SK-N-SH (cell line): ENCODE results near the gene SLC5A2. TPM values are rescaled to one million over a fixed set of nuclear protein-coding genes. Genes with fewer than 3 reads are reported as not detected.

Experiments
- CTCF ChIA-PET: fragments of 300-600, 350-600 bp; formaldehyde crosslinking; extraction: SDS; loops from one replicate; lab custom pipeline; 2021; lab: Yijun Ruan, JAX
- POLR2A ChIA-PET: fragments of 350-600 bp; sonication (Branson Sonifier 250); formaldehyde crosslinking; extraction: SDS; loops from one replicate; lab custom pipeline; 2020; ENCODE audit warnings: antibody characterized with exemption, inconsistent platforms; lab: Yijun Ruan, JAX
- DNase-seq: peaks from one replicate; pipeline ENCODE4 v3.0.0; 2012
- H2AFZ ChIP-seq: fragments of 200-600 bp; sonication (generic); 2 replicates; pipeline ENCODE4 v1.8.1; 2016; ENCODE audit warnings: antibody characterized with exemption, mild to moderate bottlenecking, low read depth
- H3F3A ChIP-seq: fragments of 200-600 bp; sonication (generic); replicated peaks from 2 replicates; pipeline ENCODE3; 2016; ENCODE audit warnings: antibody characterized with exemption, mild to moderate bottlenecking; ENCODE audit not compliant: insufficient read depth
- H3K27ac ChIP-seq, 2 experiments: fragments of 200-500 bp in 1 of 2; fragments of 200-600 bp in 1 of 2; sonication (Bioruptor generic) in 1 of 2; sonication (generic), shearing (Covaris generic) in 1 of 2; 2 replicates each; pipeline versions ENCODE4 v1.5.1 to v1.6.1; 2014 to 2016; ENCODE audit warnings: low read depth in 2 of 2, inconsistent platforms in 1 of 2, low read length in 1 of 2, mild to moderate bottlenecking in 1 of 2, mixed read lengths in 1 of 2
- H3K27me3 ChIP-seq: fragments of 200-600 bp; sonication (generic), shearing (Covaris generic); 2 replicates; pipeline ENCODE4 v1.6.1; 2016; ENCODE audit warnings: mixed run types; ENCODE audit not compliant: insufficient read depth
- H3K36me3 ChIP-seq, 2 experiments: fragments of 200-500 bp in 1 of 2; fragments of 200-600 bp in 1 of 2; sonication (Bioruptor generic) in 1 of 2; sonication (generic) in 1 of 2; replicated peaks in 1 of 2; 2 replicates each; pipeline versions ENCODE3 to v1.5.1; 2014 to 2016; ENCODE audit warnings: low read length in 1 of 2, mild to moderate bottlenecking in 1 of 2; ENCODE audit not compliant: insufficient read depth in 2 of 2, control insufficient read depth in 1 of 2
- H3K4me1 ChIP-seq, 2 experiments: fragments of 200-500 bp in 1 of 2; fragments of 200-600 bp in 1 of 2; sonication (Bioruptor generic) in 1 of 2; sonication (generic), shearing (Covaris generic) in 1 of 2; 2 replicates each; pipeline versions ENCODE4 v1.5.1 to v1.6.1; 2014 to 2016; ENCODE audit warnings: low read depth in 1 of 2, low read length in 1 of 2, mixed run types in 1 of 2; ENCODE audit not compliant: insufficient read depth in 2 of 2, control insufficient read depth in 1 of 2
- H3K4me2 ChIP-seq: fragments of 200-600 bp; sonication (generic), shearing (Covaris generic); 2 replicates; pipeline ENCODE4 v1.6.1; 2017; ENCODE audit warnings: mixed run types
- H3K4me3 ChIP-seq, 2 experiments: fragments of 200-500 bp in 1 of 2; fragments of 200-600 bp in 1 of 2; sonication (Bioruptor generic) in 1 of 2; sonication (generic), shearing (Covaris generic) in 1 of 2; 2 replicates each; pipeline versions ENCODE4 v1.5.1 to v1.8.1; 2014 to 2016; ENCODE audit warnings: low read depth in 2 of 2, inconsistent platforms in 1 of 2, low read length in 1 of 2, mild to moderate bottlenecking in 1 of 2, mixed read lengths in 1 of 2, moderate library complexity in 1 of 2
- H3K79me2 ChIP-seq: fragments of 200-600 bp; sonication (generic); 2 replicates; pipeline ENCODE4 v1.8.1; 2017; ENCODE audit warnings: mild to moderate bottlenecking; ENCODE audit not compliant: insufficient read depth
- H3K9ac ChIP-seq: fragments of 200-600 bp; sonication (generic); 2 replicates; pipeline ENCODE4 v1.6.1; 2017; ENCODE audit warnings: mixed run types
- H3K9me2 ChIP-seq: fragments of 200-600 bp; sonication (generic); 2 replicates; pipeline ENCODE4 v1.6.1; 2017; ENCODE audit warnings: mixed run types
- H3K9me3 ChIP-seq: fragments of 200-600 bp; sonication (generic); 2 replicates; pipeline ENCODE4 v1.6.1; 2017; ENCODE audit warnings: mixed run types, mild to moderate bottlenecking, moderate library complexity
- H4K20me1 ChIP-seq: fragments of 200-600 bp; sonication (generic); 2 replicates; pipeline ENCODE4 v1.6.1; 2017; ENCODE audit warnings: mild to moderate bottlenecking, mixed run types; ENCODE audit not compliant: insufficient read depth
- CHD2 ChIP-seq: fragments of 150-350 bp; IDR thresholded peaks from 2 replicates; pipeline ENCODE4 v1.6.1; 2018; ENCODE audit warnings: low read length; ENCODE audit not compliant: partially characterized antibody
- CTCF ChIP-seq: fragments of 200-600 bp; sonication (generic); IDR thresholded peaks from 2 replicates; pipeline ENCODE4 v1.6.1; 2017; ENCODE audit warnings: antibody characterized with exemption, mild to moderate bottlenecking, moderate library complexity
- ELF1 ChIP-seq: IDR thresholded peaks from 2 replicates; pipeline ENCODE4 v1.4.0; 2012
- EZH2phosphoT487 ChIP-seq: fragments of 200-600 bp; sonication (generic); IDR thresholded peaks from 2 replicates; pipeline ENCODE4 v1.6.1; 2017; ENCODE audit warnings: low read depth, mixed run types, mild to moderate bottlenecking, antibody characterized with exemption, moderate library complexity, borderline replicate concordance
- FOSL2 ChIP-seq: IDR thresholded peaks from 2 replicates; pipeline ENCODE4 v1.4.0; 2012; ENCODE audit warnings: low read depth, mild to moderate bottlenecking, moderate library complexity, borderline replicate concordance
- GABPA ChIP-seq: IDR thresholded peaks from 2 replicates; pipeline ENCODE4 v1.4.0; 2012; ENCODE audit warnings: low read depth, mild to moderate bottlenecking
- GATA2 ChIP-seq: sonication (generic); formaldehyde crosslinking; IDR thresholded peaks from 2 replicates; pipeline ENCODE4 v1.5.0; 2020; ENCODE audit warnings: mild to moderate bottlenecking, missing genetic modification reagents
- MAX ChIP-seq: IDR thresholded peaks from 2 replicates; pipeline ENCODE4 v1.4.0; 2012; ENCODE audit warnings: low read depth
- NFIC ChIP-seq: IDR thresholded peaks from 2 replicates; pipeline ENCODE4 v1.4.0; 2012; ENCODE audit warnings: borderline replicate concordance
- NRF1 ChIP-seq: IDR thresholded peaks from 2 replicates; pipeline ENCODE4 v1.6.1; 2012; ENCODE audit warnings: low read depth, mild to moderate bottlenecking, low read length
- POLR2AphosphoS5 ChIP-seq: IDR thresholded peaks from 2 replicates; pipeline ENCODE4 v1.6.1; 2012; ENCODE audit warnings: low read depth, low read length
- RAD21 ChIP-seq: IDR thresholded peaks from 2 replicates; pipeline ENCODE4 v1.6.1; 2012; ENCODE audit warnings: mild to moderate bottlenecking, low read length
- REST ChIP-seq: IDR thresholded peaks from 2 replicates; pipeline ENCODE4 v1.6.1; 2012; ENCODE audit warnings: mild to moderate bottlenecking, low read depth, low read length, moderate library complexity
- RFX5 ChIP-seq: IDR thresholded peaks from 2 replicates; pipeline ENCODE4 v1.6.1; 2012; ENCODE audit warnings: mild to moderate bottlenecking, improper control_type of control experiment, low read length
- SIN3A ChIP-seq: IDR thresholded peaks from 2 replicates; pipeline ENCODE4 v1.6.1; 2012; ENCODE audit warnings: low read depth, mild to moderate bottlenecking, low read length, moderate library complexity, borderline replicate concordance
- TAF1 ChIP-seq: IDR thresholded peaks from 2 replicates; pipeline ENCODE4 v1.6.1; 2012; ENCODE audit warnings: low read depth, mild to moderate bottlenecking, low read length, moderate library complexity, borderline replicate concordance
- TEAD4 ChIP-seq: IDR thresholded peaks from 2 replicates; pipeline ENCODE4 v1.4.0; 2012; ENCODE audit warnings: mild to moderate bottlenecking, borderline replicate concordance; ENCODE audit not compliant: insufficient read depth
- WGBS: methylation state at CpG from one replicate; pipeline ENCODE4 v1.1.6; 2017; ENCODE audit warnings: low lambda C conversion rate; 5-methylcytosine and 5-hydroxymethylcytosine counted together
- polyA plus RNA-seq, 3 experiments: library from polyadenylated mRNA; depleted of rRNA; stranded (reverse); fragments of >200 nt; gene quantifications; 2 replicates each; pipeline ENCODE4 v1.2.3, GENCODE V29; 2012

Gene SLC5A2
- 0.31 and 0.58 TPM in 2 replicates for polyA plus RNA-seq (2012; rRNA removed)
- polyA plus RNA-seq (2012; cell fraction: cytosol; rRNA removed) = 0.12 and 0.14 TPM in 2 replicates
- polyA plus RNA-seq (2012; cell fraction: nucleus; rRNA removed) = 2.5 and 2.6 TPM in 2 replicates

- peaks cover 0 to 8% of the 10 kb centered on the region in 2 experiments; a peak in 1 of 4 replicates for H3K4me1 ChIP-seq
- H2AFZ ChIP-seq = no peak within 1 kb of the TSS
- H4K20me1 ChIP-seq = peaks cover 5% of the 10 kb centered on the region; the same call in 1 of the 2 replicates
- no peaks in the 10 kb centered on the region for H3K27me3 ChIP-seq
- peaks cover 15% of the 10 kb centered on the region for H3F3A ChIP-seq
- peaks cover 0 to 5% of the 10 kb centered on the region in 2 experiments for H3K36me3 ChIP-seq
- no peaks in the 10 kb centered on the region for H3K79me2 ChIP-seq
- H3K4me3 ChIP-seq = no peak within 1 kb of the TSS
- no peak within 1 kb of the TSS for H3K9ac ChIP-seq
- TF ChIP-seq FOSL2 = no peak
- TF ChIP-seq RAD21 = no peak
- no peak for TF ChIP-seq EZH2phosphoT487
- TF ChIP-seq NFIC = no peak
- no peak for TF ChIP-seq TEAD4
- TF ChIP-seq TAF1 = no peak
- DNase-seq = no peak
- no peak within 1 kb of the TSS for H3K27ac ChIP-seq
- CTCF ChIA-PET = interaction anchor here (1.3 to 1.8 kb wide), 2 partner anchors 10 to 23 kb away, joined by 4 to 6 read pairs; no protein-coding TSS in a partner anchor
- POLR2A ChIA-PET = no interaction called here
- no peaks in the 10 kb centered on the region for H3K9me2 ChIP-seq
- whole genome bisulfite sequencing = 94% methylated on average over 2 of the region's 4 CpGs
- H3K4me2 ChIP-seq = no peak within 1 kb of the TSS
- no peaks in the 10 kb centered on the region for H3K9me3 ChIP-seq
These were observed at the start of gene SLC5A2 for GRCh38 chr16:31483081-31483480. TSS of gene SLC5A2 (plus strand) at chr16:31483123. CDS start at chr16:31483137, 14 bp downstream.

GRCh38 chr16:31435341-31436220 lies 47.3 kb upstream of the SLC5A2 start:
- Histone ChIP-seq H3K9ac (no peak overlapping the region), H3K4me3 (no peak overlapping the region), H3K27me3 (no peaks in the 10 kb centered on the region), H3K79me2 (no peaks in the 10 kb centered on the region), H3F3A (peaks cover 13% of the 10 kb centered on the region), H3K27ac (no peak overlapping the region), H3K9me2 (no peaks in the 10 kb centered on the region), H3K4me2 (no peak overlapping the region), H2AFZ (no peak overlapping the region), H3K9me3 (no peaks in the 10 kb centered on the region), H3K4me1 (peaks cover 0 to 2% of the 10 kb centered on the region in 2 experiments; a peak in 1 of 4 replicates), H3K36me3 (no peaks in the 10 kb centered on the region), H4K20me1 (no peaks in the 10 kb centered on the region)
- ChIA-PET POLR2A (interaction anchor here (0.8 kb wide), 1 partner anchor 63 kb away, joined by 3 read pairs; no protein-coding TSS in a partner anchor), CTCF (interaction anchor here (0.6 to 1.2 kb wide), 2 partner anchors 215 to 451 kb away, joined by 4 to 5 read pairs; no protein-coding TSS in a partner anchor)
- 91% methylated on average over 35 of the region's 47 CpGs for WGBS
- TF ChIP-seq MAX = no peak
- no peak for TF ChIP-seq EZH2phosphoT487
- TF ChIP-seq CTCF = no peak
- no peak for TF ChIP-seq NFIC
- TF ChIP-seq GABPA = no peak
- no peak for TF ChIP-seq GATA2 (CRISPR knock-in tag)
- no peak for TF ChIP-seq REST
- TF ChIP-seq SIN3A = no peak
- no peak for TF ChIP-seq CHD2
- TF ChIP-seq TAF1 = no peak
- TF ChIP-seq RAD21 = no peak
- TF ChIP-seq POLR2AphosphoS5 = no peak
- TF ChIP-seq ELF1 = no peak
- TF ChIP-seq RFX5 = no peak
- TF ChIP-seq NRF1 = no peak
- no peak for DNase-seq
